SK-N-SH treated with all-trans-retinoic acid at 6 μM for 48 hours (cell line): ENCODE data around the gene ANKRD55.

Source experiments
- ATAC-seq: fragments of 200-7000 bp; cut with Tn5 transposase; 3 replicates; pipeline ENCODE4 v1.9.1; 2020; ENCODE audit warnings: mild to moderate bottlenecking, moderate library complexity
- ARNTL ChIP-seq: fragments of 450-650 bp; formaldehyde crosslinking; IDR thresholded peaks from 2 replicates; pipeline ENCODE4 v1.5.0; 2020; ENCODE audit warnings: low read depth, mild to moderate bottlenecking, moderate library complexity, borderline replicate concordance
- CSDC2 ChIP-seq: fragments of 250-450 bp; sonication (Bioruptor Pico); IDR thresholded peaks from 2 replicates; pipeline ENCODE4 v1.5.0; 2020; ENCODE audit warnings: mild to moderate bottlenecking, moderate library complexity
- ESRRG ChIP-seq: fragments of 250-450 bp; sonication (Bioruptor Pico); IDR thresholded peaks from 2 replicates; pipeline ENCODE4 v1.6.1; 2021; ENCODE audit warnings: mild to moderate bottlenecking
- GLIS3 ChIP-seq: fragments of 250-450 bp; sonication (Bioruptor Pico); IDR thresholded peaks from 2 replicates; pipeline ENCODE4 v1.5.0; 2020; ENCODE audit warnings: mild to moderate bottlenecking, moderate library complexity
- ISL1 ChIP-seq: fragments of 250-450 bp; sonication (Bioruptor Pico); IDR thresholded peaks from 2 replicates; pipeline ENCODE4 v2.1.2; 2022; ENCODE audit warnings: mild to moderate bottlenecking, moderate library complexity
- OSR1 ChIP-seq: fragments of 250-450 bp; sonication (Bioruptor Pico); IDR thresholded peaks from 2 replicates; pipeline ENCODE4 v1.8.0; 2022; ENCODE audit warnings: moderate library complexity, mild to moderate bottlenecking, inconsistent platforms
- RARB ChIP-seq: fragments of 250-450 bp; sonication (Bioruptor Pico); IDR thresholded peaks from 2 replicates; pipeline ENCODE4 v1.8.0; 2021; ENCODE audit warnings: mild to moderate bottlenecking, moderate library complexity
- TCF4 ChIP-seq: fragments of 250-450 bp; sonication (Bioruptor Pico); IDR thresholded peaks from 2 replicates; pipeline ENCODE4 v1.8.0; 2021; ENCODE audit warnings: mild to moderate bottlenecking, moderate library complexity, borderline replicate concordance
- TOX ChIP-seq: fragments of 250-450 bp; sonication (Bioruptor Pico); IDR thresholded peaks from 2 replicates; pipeline ENCODE4 v1.8.0; 2021; ENCODE audit warnings: mild to moderate bottlenecking, moderate library complexity, borderline replicate concordance
- ZC3H10 ChIP-seq: fragments of 250-450 bp; sonication (Bioruptor Pico); IDR thresholded peaks from 2 replicates; pipeline ENCODE4 v1.5.1; 2021; ENCODE audit warnings: mild to moderate bottlenecking, moderate library complexity
- ZFP30 ChIP-seq: fragments of 450-650 bp; formaldehyde crosslinking; IDR thresholded peaks from 2 replicates; pipeline ENCODE4 v1.5.0; 2022; ENCODE audit warnings: mild to moderate bottlenecking, moderate library complexity
- ZNF565 ChIP-seq: fragments of 450-650 bp; formaldehyde crosslinking; conservative IDR thresholded peaks from 2 replicates; pipeline ENCODE4 v1.5.0; 2020; ENCODE audit warnings: low read depth, mild to moderate bottlenecking, moderate library complexity
- ZNF70 ChIP-seq: fragments of 450-650 bp; formaldehyde crosslinking; IDR thresholded peaks from 2 replicates; pipeline ENCODE4 v1.5.0; 2020; ENCODE audit warnings: mild to moderate bottlenecking, moderate library complexity
- TF ChIP-seq, protein P1 (sequence below): fragments of 250-450 bp; sonication (Bioruptor Pico); IDR thresholded peaks from 2 replicates; pipeline ENCODE4 v1.8.0; 2020; ENCODE audit warnings: mild to moderate bottlenecking, moderate library complexity, borderline replicate concordance
- TF ChIP-seq, protein P2 (sequence below): fragments of 250-450 bp; sonication (Bioruptor Pico); IDR thresholded peaks from 2 replicates; pipeline ENCODE4 v1.5.1; 2021; ENCODE audit warnings: mild to moderate bottlenecking, moderate library complexity
- TF ChIP-seq, protein P3 (sequence below): fragments of 250-450 bp; sonication (Bioruptor Pico); IDR thresholded peaks from 2 replicates; pipeline ENCODE4 v1.8.0; 2021; ENCODE audit warnings: low read depth, mild to moderate bottlenecking, moderate library complexity, borderline replicate concordance
- TF ChIP-seq, protein P4 (sequence below): fragments of 250-450 bp; sonication (Bioruptor Pico); IDR thresholded peaks from 2 replicates; pipeline ENCODE4 v1.5.1; 2020; ENCODE audit warnings: low read depth, mild to moderate bottlenecking, moderate library complexity
- TF ChIP-seq, protein P5 (sequence below): fragments of 250-450 bp; sonication (Bioruptor Pico); IDR thresholded peaks from 2 replicates; pipeline ENCODE4 v1.5.0; 2020; ENCODE audit warnings: mild to moderate bottlenecking, moderate library complexity

Gene ANKRD55

DNA sequence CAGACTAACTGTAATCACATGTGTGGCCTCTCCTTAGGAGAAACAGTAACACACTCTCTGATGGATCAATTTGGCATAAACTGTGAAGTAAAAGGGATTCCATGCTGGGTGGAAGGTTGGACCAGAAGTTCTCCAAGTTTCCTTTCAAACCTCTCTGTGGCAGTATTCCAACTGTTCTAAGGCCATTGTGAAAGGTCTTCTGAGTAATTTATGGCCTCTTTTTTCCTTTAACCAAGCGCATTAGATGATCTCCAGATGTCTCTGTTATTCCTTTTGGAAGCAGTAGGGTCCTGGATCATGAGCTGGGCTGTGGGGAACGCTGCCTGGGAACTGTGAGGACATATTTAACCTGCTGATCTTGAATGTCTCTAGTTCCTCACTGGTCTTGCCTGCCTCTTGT is 157.8 kb downstream of the ANKRD55 start:
- TF ChIP-seq OSR1 (no peak), GLIS3 (CRISPR knock-in tag) (no peak), RARB (CRISPR knock-in tag) (no peak)
- peak; percentile 30; the same call in 1 of the 3 replicates for ATAC-seq

DNA sequence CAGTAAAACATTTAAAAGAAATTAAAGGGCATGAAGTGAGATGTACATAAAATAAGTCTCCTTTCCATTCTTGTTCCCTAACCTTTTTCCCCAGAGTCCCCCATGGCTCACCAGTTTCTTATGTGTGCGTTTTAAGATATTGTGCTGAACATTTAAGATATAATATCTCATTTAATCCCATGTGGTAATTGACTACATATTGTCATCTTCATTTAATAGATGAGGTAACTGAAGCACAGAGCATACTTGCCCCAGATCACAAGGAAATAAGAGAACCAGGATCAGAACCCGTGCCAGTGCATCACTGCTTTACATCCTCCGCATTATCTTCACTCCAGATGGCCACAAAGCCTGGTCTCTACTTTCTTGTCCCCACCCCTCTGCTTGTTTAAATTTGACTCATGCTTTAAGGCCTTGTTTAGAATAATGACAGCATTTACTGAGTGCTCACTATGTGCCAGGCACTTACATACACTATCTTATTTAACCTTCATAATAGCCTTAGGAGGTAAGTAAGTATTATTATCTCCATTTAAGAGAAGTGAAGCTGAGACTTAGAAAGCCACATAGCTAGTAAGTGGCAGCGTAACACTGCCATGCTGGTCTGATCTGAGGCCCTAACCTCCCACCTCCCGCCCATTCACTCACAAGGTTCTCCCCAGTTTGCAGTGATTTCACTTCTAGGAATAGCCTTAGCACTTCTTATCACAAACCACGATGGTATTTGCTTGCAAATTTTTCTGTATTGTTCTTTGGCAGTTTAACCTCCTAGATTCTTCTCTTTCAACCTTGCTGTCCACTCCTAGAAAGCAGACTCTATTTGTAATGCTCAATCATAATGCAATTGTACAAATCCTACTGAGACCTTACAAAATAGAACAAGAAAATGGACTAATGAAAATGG is 160.0 kb downstream of the ANKRD55 start:
- no peak for ATAC-seq
- TF ChIP-seq TOX (no peak), ZFP30 (no peak), RARB (CRISPR knock-in tag) (no peak), CSDC2 (no peak), TCF4 (CRISPR knock-in tag) (no peak), ZC3H10 (no peak), GLIS3 (CRISPR knock-in tag) (no peak)
- TF ChIP-seq, protein P1, sequence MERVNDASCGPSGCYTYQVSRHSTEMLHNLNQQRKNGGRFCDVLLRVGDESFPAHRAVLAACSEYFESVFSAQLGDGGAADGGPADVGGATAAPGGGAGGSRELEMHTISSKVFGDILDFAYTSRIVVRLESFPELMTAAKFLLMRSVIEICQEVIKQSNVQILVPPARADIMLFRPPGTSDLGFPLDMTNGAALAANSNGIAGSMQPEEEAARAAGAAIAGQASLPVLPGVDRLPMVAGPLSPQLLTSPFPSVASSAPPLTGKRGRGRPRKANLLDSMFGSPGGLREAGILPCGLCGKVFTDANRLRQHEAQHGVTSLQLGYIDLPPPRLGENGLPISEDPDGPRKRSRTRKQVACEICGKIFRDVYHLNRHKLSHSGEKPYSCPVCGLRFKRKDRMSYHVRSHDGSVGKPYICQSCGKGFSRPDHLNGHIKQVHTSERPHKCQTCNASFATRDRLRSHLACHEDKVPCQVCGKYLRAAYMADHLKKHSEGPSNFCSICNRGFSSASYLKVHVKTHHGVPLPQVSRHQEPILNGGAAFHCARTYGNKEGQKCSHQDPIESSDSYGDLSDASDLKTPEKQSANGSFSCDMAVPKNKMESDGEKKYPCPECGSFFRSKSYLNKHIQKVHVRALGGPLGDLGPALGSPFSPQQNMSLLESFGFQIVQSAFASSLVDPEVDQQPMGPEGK (CRISPR knock-in tag): no peak
- TF ChIP-seq, all 23 proteins: peak for 0

DNA sequence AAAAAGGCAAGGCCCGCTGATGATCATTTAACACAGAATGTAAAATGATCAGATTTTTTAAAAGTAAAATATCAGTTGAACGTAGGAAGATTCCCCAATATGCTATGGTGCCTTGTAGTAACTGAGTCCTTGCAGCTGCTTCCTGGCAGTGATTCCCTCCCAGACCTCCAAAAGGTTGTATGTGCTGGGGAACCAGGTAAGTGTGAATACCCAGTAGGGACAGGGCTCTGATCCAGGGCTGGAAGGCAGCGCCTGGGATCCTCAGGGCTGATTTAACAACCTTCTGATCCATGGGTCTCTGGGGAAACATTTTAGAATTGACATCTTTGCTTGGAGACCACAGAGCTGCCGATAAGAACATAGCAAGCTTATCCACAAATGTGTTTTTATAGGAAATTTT is 161.7 kb downstream of the ANKRD55 start:
- ATAC-seq: no peak
- TF ChIP-seq ESRRG (CRISPR knock-in tag): no peak
- no peak for TF ChIP-seq OSR1
- TF ChIP-seq, protein P2, sequence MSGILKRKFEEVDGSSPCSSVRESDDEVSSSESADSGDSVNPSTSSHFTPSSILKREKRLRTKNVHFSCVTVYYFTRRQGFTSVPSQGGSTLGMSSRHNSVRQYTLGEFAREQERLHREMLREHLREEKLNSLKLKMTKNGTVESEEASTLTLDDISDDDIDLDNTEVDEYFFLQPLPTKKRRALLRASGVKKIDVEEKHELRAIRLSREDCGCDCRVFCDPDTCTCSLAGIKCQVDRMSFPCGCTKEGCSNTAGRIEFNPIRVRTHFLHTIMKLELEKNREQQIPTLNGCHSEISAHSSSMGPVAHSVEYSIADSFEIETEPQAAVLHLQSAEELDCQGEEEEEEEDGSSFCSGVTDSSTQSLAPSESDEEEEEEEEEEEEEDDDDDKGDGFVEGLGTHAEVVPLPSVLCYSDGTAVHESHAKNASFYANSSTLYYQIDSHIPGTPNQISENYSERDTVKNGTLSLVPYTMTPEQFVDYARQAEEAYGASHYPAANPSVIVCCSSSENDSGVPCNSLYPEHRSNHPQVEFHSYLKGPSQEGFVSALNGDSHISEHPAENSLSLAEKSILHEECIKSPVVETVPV: no peak
- no peak for TF ChIP-seq TCF4 (CRISPR knock-in tag)
- no peak for TF ChIP-seq ZNF565
- no peak for TF ChIP-seq RARB (CRISPR knock-in tag)
- TF ChIP-seq, protein P3, sequence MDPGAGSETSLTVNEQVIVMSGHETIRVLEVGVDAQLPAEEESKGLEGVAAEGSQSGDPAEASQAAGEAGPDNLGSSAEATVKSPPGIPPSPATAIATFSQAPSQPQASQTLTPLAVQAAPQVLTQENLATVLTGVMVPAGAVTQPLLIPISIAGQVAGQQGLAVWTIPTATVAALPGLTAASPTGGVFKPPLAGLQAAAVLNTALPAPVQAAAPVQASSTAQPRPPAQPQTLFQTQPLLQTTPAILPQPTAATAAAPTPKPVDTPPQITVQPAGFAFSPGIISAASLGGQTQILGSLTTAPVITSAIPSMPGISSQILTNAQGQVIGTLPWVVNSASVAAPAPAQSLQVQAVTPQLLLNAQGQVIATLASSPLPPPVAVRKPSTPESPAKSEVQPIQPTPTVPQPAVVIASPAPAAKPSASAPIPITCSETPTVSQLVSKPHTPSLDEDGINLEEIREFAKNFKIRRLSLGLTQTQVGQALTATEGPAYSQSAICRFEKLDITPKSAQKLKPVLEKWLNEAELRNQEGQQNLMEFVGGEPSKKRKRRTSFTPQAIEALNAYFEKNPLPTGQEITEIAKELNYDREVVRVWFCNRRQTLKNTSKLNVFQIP (CRISPR knock-in tag): no peak
- TF ChIP-seq, protein P1 (CRISPR knock-in tag): no peak
- TF ChIP-seq ZFP30: no peak
- TF ChIP-seq ISL1 (CRISPR knock-in tag): no peak
- TF ChIP-seq CSDC2: no peak
- TF ChIP-seq GLIS3 (CRISPR knock-in tag): no peak
- TF ChIP-seq, protein P4, sequence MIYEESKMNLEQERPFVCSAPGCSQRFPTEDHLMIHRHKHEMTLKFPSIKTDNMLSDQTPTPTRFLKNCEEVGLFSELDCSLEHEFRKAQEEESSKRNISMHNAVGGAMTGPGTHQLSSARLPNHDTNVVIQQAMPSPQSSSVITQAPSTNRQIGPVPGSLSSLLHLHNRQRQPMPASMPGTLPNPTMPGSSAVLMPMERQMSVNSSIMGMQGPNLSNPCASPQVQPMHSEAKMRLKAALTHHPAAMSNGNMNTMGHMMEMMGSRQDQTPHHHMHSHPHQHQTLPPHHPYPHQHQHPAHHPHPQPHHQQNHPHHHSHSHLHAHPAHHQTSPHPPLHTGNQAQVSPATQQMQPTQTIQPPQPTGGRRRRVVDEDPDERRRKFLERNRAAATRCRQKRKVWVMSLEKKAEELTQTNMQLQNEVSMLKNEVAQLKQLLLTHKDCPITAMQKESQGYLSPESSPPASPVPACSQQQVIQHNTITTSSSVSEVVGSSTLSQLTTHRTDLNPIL (CRISPR knock-in tag): no peak
- no peak for TF ChIP-seq TOX
- TF ChIP-seq, protein P5, sequence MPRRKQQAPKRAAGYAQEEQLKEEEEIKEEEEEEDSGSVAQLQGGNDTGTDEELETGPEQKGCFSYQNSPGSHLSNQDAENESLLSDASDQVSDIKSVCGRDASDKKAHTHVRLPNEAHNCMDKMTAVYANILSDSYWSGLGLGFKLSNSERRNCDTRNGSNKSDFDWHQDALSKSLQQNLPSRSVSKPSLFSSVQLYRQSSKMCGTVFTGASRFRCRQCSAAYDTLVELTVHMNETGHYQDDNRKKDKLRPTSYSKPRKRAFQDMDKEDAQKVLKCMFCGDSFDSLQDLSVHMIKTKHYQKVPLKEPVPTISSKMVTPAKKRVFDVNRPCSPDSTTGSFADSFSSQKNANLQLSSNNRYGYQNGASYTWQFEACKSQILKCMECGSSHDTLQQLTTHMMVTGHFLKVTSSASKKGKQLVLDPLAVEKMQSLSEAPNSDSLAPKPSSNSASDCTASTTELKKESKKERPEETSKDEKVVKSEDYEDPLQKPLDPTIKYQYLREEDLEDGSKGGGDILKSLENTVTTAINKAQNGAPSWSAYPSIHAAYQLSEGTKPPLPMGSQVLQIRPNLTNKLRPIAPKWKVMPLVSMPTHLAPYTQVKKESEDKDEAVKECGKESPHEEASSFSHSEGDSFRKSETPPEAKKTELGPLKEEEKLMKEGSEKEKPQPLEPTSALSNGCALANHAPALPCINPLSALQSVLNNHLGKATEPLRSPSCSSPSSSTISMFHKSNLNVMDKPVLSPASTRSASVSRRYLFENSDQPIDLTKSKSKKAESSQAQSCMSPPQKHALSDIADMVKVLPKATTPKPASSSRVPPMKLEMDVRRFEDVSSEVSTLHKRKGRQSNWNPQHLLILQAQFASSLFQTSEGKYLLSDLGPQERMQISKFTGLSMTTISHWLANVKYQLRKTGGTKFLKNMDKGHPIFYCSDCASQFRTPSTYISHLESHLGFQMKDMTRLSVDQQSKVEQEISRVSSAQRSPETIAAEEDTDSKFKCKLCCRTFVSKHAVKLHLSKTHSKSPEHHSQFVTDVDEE (CRISPR knock-in tag): no peak
- TF ChIP-seq ARNTL (CRISPR knock-in tag): no peak
- no peak for TF ChIP-seq ZNF70 (CRISPR knock-in tag)
